H54 (cell line): ENCODE data around the gene G0S2.

Source experiments
- DNase-seq: peaks from one replicate; pipeline ENCODE4 v3.0.0; 2011; ENCODE audit warnings: low spot score, mixed read lengths; ENCODE audit not compliant: insufficient read length
- FAIRE-seq: peaks from 3 replicates; lab custom pipeline; 2011; peaks lifted over from hg19 to GRCh38; lab: Jason Lieb, UNC
- POLR2A ChIP-seq: IDR thresholded peaks from 2 replicates; pipeline ENCODE4 v1.6.1; 2011; ENCODE audit warnings: low read depth, mild to moderate bottlenecking, low read length

G0S2 gene

DNA sequence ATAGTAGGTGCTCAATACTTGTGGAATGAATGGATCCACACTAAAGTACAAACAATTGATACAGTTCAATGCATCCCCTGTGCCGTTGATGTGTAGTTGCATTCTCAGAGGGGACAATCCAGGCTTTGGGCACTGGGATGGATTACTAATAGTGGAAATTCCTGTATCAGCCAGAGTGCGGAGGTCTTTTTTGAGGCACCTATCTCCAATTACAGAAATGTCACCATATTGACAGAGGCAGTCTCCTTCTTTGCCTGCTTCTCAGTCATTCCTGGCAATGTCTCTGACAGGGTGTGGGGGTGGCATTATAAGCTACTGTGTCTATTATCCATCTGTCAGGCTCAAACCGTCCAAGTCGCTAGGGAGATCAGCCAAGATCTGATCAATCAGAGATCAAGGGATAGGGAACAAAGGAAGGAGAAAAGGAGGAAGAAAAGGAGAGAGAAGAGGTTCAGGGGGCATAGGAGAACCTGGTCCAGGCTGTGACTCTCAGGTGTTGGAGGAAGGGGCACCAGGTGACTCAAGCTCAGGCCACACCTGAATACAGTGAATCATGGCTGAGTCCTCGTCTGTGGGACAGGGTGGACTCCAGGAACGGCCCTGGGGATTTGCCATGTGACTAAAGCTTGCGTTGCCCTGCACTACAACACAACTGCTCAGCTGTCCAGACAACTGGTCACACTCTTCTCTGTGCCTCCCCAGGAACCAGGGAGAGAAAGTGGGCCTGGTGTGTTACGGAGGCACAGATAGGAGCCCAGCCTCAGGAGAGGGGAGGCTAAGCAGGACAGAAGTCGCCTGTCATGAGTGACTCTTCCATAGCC is 19.6 kb upstream of the G0S2 start:
- DNase-seq (no peak), FAIRE-seq (no peak)
- no peak for TF ChIP-seq POLR2A

DNA sequence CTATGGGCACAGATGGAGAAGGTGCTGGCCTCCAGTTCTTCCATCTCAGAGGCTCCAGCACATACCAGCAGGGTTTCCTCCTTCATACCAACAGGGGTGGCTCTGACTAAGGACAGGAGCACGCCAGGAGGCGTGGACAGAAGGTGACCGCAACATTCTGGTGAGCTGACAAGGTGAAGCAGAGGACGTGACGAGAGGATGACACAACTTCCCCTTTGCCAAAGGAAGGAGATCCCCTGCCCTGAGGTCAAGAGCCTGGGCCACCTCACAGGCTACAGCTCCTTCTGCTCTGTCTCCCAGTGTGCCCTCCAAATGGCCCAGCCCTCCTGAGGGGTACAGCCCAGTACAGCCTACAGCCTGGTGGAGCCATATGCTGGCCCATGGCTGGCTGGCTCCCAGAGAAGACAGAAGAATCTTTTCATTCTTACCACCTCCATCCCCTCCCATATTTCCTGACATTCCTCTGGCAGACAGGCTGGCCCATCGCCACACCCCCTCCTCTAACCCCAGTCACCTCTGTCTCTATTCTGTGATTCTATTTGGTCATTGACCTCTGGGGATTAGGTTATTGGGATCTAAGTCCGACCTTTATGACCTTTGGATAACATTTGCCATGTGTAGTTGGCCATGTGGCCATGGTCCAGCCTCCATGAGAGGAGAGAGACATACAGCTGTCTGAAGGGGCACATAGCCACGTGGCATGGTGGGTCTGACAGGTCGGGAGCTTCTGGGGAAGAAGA is 17.9 kb upstream of the G0S2 start:
- no peak for TF ChIP-seq POLR2A
- FAIRE-seq (peak; percentile 58), DNase-seq (peak; percentile 81)

DNA sequence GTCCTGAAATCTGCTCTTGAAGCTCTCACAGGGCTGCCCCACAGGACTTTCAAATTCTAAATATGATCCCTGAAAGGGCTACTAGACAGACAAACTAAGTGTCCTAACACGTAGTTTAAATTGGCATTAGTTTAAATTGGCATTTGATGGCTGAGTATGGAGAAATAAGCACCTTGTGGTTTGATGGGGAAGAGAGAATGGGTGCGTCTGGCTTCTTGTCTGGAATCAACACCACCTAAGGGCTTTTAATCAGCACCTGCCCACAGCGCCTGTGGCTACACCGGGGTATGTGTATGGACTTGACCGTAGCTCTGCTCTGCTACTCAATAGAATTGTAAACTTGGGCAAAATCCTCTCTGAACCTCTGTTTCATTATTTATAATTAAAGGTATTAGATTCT is 17.3 kb upstream of the G0S2 start:
- DNase-seq: no peak
- no peak for FAIRE-seq
- no peak for TF ChIP-seq POLR2A

DNA sequence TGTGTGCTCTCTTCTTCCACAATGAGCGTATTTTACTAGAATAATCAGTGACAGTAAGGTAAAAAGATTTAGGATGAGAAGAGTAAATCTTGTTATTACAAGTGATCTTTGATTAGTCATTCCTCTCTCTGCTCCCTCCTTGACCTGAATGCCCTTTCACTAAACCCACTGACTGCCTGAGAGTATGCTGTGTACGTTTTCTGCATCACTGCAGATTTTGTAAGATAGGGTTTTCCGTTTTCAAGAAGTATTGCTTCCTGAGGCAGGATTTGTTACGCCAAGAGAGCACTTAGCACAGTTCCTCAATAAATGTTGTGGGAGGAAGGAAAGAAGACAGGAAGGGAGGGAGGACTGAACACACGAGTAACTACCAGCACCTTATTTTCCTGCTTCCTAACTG is 15.3 kb upstream of the G0S2 start:
- DNase-seq (no peak), FAIRE-seq (no peak)
- TF ChIP-seq POLR2A: no peak

DNA sequence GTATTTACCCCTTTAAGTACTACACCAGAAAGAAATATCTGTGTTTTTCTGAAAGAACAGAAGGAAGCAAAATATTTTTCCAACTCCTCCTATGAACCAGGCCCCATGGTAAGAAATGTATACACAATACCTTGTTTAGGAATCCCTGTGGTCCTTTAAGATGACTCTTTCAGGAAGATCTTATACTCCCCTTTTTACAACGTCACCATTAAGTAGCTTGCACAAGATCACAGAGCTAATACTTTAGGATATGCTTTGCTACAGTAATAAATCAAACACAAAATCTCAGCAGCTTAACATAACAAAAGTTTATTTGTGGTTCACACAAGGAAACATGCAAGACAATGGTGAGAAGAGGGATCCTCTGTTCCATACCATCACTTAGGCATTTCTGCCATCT is 14.1 kb upstream of the G0S2 start:
- DNase-seq: no peak
- no peak for TF ChIP-seq POLR2A
- FAIRE-seq: no peak

DNA sequence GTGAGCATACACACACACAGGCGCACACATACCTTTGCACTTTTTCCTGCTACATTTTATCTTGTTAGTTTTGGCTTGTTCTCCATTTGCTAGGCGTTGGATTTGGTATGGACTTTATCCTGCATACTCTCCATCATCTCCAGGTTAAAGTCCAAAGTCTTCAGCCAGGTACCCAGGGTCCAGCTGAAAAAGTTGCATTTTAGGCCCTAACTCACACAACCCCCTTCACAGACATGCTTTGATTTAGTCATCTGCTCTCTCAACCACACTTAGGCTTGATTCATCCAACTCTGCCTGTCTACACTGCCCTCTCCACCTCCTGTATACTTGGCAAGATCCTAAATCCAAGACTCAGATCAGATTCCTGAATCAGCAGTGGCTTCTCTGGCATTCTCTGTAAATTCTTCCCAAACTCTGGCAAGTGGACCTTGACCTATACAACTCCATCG is 12.3 kb upstream of the G0S2 start:
- no peak for FAIRE-seq
- TF ChIP-seq POLR2A: no peak
- no peak for DNase-seq

DNA sequence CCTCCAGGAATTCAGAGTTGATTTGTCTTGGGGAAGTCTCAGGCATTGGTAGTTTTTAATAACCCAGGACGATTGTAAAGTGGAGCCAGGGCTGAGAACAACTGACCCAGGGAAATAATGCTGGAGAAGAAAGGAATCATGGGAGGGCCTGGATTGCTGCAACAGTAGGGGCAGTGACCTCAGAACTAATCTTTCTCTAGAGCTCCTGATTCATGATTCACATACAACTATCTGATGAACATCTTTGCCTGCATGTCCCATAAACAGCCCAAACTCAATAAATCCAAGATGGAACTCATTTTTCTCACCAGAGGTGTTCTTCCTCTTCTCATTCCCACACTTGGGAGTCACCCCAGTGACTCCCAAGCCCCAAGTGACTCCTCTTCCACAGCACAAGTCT is 8.1 kb upstream of the G0S2 start:
- no peak for TF ChIP-seq POLR2A
- DNase-seq (no peak), FAIRE-seq (no peak)

DNA sequence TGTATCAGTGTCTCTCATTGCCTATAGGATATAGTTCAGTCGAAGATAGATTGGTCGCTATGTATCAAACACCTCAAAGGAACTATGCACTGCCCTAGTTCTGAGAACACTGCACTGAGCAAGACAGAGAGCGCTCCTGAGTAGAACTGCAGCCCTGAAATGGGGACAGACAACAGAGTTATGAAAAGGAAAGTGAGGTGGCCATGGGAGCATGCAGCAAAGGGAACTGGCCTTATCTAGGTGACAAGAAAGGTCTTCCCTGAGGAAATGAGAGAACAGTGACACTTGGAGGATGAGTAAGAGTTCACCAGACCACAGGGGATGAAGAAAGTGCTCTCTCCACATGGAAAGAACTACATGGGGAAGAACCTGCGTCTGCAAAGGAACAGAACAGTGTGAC is 7.5 kb upstream of the G0S2 start:
- FAIRE-seq: no peak
- no peak for TF ChIP-seq POLR2A
- DNase-seq: no peak

DNA sequence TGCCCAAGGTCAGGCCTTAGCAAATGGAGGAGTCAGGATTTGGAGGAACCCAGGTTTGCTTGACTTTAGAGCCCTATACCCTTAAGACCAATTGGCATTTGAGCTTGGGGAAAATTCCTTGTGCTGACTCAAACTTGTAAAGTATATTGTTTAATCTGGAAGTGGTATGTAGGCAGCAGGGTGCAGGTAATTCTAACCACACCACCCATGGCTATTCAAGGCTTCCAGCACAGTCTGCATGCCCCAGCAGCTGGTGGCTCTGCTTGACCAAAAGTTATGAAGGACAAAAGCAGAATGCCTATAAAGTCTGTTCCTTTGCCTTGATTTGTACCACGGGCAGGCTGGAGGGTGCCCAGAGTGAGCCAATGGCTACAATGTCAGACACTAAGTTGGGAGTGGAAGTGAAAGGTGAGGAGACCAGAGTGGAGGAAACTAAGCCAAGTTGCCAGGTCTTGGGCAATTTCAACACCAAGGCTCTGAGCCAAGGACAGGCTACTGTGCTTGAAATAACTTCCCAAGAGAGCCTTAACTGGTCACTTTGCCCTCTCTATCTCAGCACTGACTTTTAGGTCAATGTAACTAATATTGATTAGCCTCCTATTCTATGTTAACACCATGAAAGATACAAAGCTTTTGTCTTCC is 4.7 kb upstream of the G0S2 start:
- TF ChIP-seq POLR2A: no peak
- DNase-seq: no peak
- FAIRE-seq: no peak

DNA sequence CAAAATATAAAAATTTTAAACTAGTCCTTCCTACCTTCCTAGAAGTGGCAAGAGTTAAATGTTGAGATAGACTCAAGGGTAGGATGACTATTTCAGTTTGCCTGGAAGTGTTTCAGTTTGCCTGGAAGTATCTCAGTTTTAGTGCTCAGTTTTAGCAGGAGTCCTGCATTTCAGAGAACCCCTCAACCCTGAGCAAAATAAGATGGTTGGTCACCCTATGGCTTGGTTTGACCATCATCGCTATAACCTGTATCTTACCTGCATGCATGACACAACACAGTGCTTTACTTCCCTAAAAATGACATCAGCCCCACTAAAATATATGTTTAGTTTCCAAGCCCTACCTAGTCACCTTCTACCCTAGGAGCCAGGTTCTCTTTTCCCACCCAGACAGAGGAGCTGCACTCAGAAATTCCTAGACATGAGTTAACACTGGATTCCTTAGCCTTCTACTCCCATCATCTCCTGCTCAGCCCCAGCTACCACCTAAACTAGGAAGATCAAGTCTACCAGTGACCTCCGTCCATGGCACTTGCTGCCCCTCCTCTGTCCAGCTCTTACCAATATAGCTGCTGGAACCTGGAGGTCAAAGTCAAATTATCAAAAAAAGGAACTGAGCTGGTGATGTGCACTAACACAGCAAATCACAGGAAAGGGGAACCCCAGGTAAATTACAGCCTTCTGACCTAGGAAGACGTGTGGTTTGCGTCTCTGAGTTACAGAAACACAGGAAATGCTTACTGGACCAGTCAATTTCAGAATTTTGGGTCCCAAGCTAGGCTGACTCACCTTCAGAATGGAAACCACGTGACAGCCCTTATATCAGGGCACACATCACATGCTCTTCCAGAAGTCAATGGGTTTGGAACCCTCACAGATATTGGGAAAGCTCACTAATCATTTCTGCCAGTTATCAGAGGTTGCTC is 2.2 kb upstream of the G0S2 start:
- no peak for DNase-seq
- FAIRE-seq: no peak
- TF ChIP-seq POLR2A: no peak

DNA sequence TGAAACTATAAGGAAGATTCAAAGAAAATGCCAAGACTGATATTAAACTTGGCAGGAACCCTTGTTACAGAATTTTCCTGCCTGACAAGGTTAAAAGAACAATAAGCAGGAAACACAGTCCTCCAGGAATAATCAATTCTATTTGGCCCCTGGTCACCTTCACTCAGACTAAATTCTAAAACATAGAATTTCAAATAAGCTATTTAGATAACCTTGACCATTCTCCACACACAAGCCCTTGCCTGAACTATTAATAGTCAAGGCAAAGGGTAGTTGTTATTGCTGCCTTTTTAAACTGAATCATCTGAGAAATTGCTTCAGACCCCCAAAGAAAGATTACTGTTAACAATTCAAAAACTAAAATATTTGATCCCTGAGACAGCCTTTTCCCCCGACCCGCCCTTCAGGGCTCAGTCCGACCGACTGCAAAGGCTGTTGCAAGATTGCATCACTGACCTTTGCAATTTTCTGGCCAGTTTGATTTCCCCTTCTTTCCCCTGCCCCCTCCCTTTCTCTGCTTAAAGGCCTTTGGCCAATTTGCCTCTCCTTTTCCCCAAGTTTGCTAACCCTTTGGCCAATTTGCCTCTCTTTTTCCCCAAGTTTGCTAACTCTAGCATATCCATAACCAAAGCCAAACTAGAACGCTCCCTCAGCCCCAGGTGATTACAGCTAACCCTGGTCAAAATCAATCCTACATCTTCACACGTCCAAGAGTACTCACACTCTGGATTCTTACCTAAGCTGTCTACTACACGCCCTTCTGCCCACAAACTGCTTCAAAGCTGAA is 1.4 kb upstream of the G0S2 start:
- FAIRE-seq (no peak), DNase-seq (no peak)
- no peak for TF ChIP-seq POLR2A

DNA sequence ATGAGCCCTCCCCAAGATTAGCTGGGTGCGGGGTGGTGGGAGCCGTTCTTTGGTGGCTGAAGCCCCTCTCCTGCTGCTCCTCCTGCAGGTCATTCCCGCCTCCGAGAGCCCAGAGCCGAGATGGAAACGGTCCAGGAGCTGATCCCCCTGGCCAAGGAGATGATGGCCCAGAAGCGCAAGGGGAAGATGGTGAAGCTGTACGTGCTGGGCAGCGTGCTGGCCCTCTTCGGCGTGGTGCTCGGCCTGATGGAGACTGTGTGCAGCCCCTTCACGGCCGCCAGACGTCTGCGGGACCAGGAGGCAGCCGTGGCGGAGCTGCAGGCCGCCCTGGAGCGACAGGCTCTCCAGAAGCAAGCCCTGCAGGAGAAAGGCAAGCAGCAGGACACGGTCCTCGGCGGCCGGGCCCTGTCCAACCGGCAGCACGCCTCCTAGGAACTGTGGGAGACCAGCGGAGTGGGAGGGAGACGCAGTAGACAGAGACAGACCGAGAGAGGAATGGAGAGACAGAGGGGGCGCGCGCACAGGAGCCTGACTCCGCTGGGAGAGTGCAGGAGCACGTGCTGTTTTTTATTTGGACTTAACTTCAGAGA is 448 bp downstream of the G0S2 start:
- TF ChIP-seq POLR2A: no peak
- FAIRE-seq (no peak), DNase-seq (no peak)
